Aorta (tissue), 5 donors: ENCODE results near the gene SLC22A5. TPM values are rescaled to one million over a fixed set of nuclear protein-coding genes. Genes with fewer than 3 reads are reported as not detected.

ENCODE experiments used
- ATAC-seq: fragments of 200-7000 bp; cut with Tn5 transposase; one replicate; pipeline ENCODE4 v1.9.1; 2022; ENCODE audit warnings: moderate library complexity; ENCODE audit not compliant: low FRiP score
- DNase-seq, 2 donors: peaks; one replicate each; pipeline ENCODE4 v3.0.0-alpha.2; 2020
- H3K27ac ChIP-seq, 2 donors: one replicate each; pipeline ENCODE4 v1.5.1; 2013; ENCODE audit warnings: low read length in 2 of 2, mild to moderate bottlenecking in 2 of 2, moderate library complexity in 2 of 2, control low read depth in 1 of 2, inconsistent platforms in 1 of 2, low read depth in 1 of 2
- H3K27me3 ChIP-seq, 2 donors: one replicate each; pipeline ENCODE4 v1.6.1; 2013; ENCODE audit warnings: control low read depth in 1 of 2, low read length in 1 of 2, mild to moderate bottlenecking in 1 of 2, moderate library complexity in 1 of 2; ENCODE audit not compliant: insufficient read depth in 2 of 2, control insufficient read depth in 1 of 2
- H3K36me3 ChIP-seq, 2 donors: one replicate each; pipeline ENCODE4 v1.6.1; 2013; ENCODE audit warnings: control low read depth in 1 of 2, low read length in 1 of 2, mild to moderate bottlenecking in 1 of 2; ENCODE audit not compliant: insufficient read depth in 2 of 2, control insufficient read depth in 1 of 2
- H3K4me1 ChIP-seq, 2 donors: one replicate each; pipeline ENCODE4 v1.6.1; 2013; ENCODE audit warnings: low read length in 2 of 2, control low read depth in 1 of 2, mild to moderate bottlenecking in 1 of 2, moderate library complexity in 1 of 2; ENCODE audit not compliant: insufficient read depth in 2 of 2, control insufficient read depth in 1 of 2
- H3K4me3 ChIP-seq, 2 donors: one replicate each; pipeline ENCODE4 v1.5.1; 2013; ENCODE audit warnings: low read length in 2 of 2, control low read depth in 1 of 2, mild to moderate bottlenecking in 1 of 2
- H3K9me3 ChIP-seq: one replicate; pipeline ENCODE4 v1.6.1; 2013; ENCODE audit warnings: mild to moderate bottlenecking, low read length; ENCODE audit not compliant: control insufficient read depth
- WGBS, 2 donors: extraction: QIAGEN DNeasy Blood & Tissue Kit; methylation state at CpG; one replicate each; pipeline ENCODE4 v1.1.7; 2013; 5-methylcytosine and 5-hydroxymethylcytosine counted together
- intact Hi-C, 2 donors: fragments of 100-400 bp; cut with DNase I; formaldehyde crosslinking; loops; one replicate each; pipeline versions ENCODE4 v1.14.2 to v1.15.0; 2022
- polyA plus RNA-seq, 2 donors: library from polyadenylated mRNA; stranded (reverse); fragments of 200-250 nt; gene quantifications; one replicate each; pipeline ENCODE4 v1.2.3, GENCODE V29; 2013
- total RNA-seq, 2 donors: library from RNA; stranded (reverse); fragmentation: NEBNext Ultra II Directional; extraction: Animal tissue kit (Norgen Biotek cat#: 25700); gene quantifications; one replicate each; pipeline ENCODE4 v1.2.1, GENCODE V29; 2021
- donor health status: healthy with polysubstance abuse.
- donor health status: Bipolar disorder and iron deficiency.
- donor health status: DM: no; HTN: no; CAD: no.
- donor health status: DM: no; HTN: no; CAD: no.
- donor health status: DM: yes; HTN: yes; CAD: no.

SLC22A5 gene
- total and polyA plus RNA-seq, 4 donors = 7.6 to 14.4 (median 8.8) TPM

DNA sequence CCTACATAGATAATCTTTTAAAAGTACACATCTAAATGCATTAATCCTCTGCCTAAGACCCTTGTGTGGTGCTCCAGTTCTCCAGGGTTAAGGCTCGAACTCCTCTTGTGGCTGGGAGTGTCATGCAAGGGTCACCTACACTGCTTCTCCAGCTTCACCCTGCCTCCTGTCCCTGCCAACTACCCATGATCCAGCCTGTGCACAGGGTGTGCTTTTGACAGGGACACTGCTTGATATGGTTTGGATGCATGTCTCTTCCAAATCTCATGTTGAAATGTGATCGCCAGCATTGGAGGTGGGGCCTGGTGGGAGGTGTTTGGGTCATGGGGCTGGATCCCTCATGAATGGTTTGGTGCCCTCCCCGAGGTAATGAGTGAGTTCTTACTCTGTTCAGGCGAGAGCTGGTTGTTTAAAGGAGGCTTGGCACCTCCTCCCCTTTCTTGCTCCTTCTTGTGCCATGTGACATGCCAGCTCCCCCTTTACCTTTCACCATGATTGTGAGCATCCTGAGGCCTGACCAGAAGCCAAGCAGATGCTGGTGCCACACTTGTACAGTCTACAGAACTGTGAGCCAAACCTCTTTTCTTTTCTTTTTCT, 48.5 kb downstream of the SLC22A5 start:
- no peaks in the 10 kb centered on the region for H3K9me3 ChIP-seq
- ATAC-seq = no peak
- intact Hi-C loops = no loop called here
- H3K4me1 ChIP-seq = peaks cover 4 to 9% of the 10 kb centered on the region in 2 donors
- H3K4me3 ChIP-seq = no peak overlapping the region
- 85 to 87% methylated on average over 4 of the region's 4 CpGs for WGBS, 2 donors
- H3K27me3 ChIP-seq = no peaks in the 10 kb centered on the region
- no peaks in the 10 kb centered on the region for H3K36me3 ChIP-seq
- peak overlapping the region in 1 of 2 donors; percentile 96 for H3K27ac ChIP-seq
- no peak for DNase-seq

DNA sequence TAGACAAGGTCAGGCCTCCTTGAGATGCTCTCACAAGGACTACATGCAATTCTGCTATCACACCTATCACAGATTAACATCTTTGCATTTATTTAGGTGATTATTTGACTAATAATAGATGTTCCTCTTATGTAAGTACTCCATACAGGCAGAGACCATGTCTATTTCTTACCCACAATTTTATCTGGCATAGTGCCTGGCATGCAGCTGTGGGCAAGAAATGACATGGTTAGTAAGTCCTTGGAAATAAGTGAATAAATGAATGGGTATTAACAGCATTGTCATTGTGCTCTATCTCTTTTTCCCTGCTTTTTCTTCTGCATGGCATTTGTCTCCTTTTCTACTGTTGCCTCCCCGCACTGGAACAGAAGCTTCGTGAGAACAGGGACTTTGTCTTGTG, 49.4 kb downstream of the SLC22A5 start:
- H3K4me1 ChIP-seq = peaks cover 4 to 9% of the 10 kb centered on the region in 2 donors
- no peaks in the 10 kb centered on the region for H3K36me3 ChIP-seq
- H3K4me3 ChIP-seq = no peak overlapping the region
- H3K9me3 ChIP-seq = no peaks in the 10 kb centered on the region
- intact Hi-C loops = no loop called here
- no peak overlapping the region for H3K27ac ChIP-seq
- WGBS, 2 donors = 62 to 68% methylated on average over 2 of the region's 2 CpGs
- ATAC-seq (no peak), DNase-seq (no peak)
- no peaks in the 10 kb centered on the region for H3K27me3 ChIP-seq

DNA sequence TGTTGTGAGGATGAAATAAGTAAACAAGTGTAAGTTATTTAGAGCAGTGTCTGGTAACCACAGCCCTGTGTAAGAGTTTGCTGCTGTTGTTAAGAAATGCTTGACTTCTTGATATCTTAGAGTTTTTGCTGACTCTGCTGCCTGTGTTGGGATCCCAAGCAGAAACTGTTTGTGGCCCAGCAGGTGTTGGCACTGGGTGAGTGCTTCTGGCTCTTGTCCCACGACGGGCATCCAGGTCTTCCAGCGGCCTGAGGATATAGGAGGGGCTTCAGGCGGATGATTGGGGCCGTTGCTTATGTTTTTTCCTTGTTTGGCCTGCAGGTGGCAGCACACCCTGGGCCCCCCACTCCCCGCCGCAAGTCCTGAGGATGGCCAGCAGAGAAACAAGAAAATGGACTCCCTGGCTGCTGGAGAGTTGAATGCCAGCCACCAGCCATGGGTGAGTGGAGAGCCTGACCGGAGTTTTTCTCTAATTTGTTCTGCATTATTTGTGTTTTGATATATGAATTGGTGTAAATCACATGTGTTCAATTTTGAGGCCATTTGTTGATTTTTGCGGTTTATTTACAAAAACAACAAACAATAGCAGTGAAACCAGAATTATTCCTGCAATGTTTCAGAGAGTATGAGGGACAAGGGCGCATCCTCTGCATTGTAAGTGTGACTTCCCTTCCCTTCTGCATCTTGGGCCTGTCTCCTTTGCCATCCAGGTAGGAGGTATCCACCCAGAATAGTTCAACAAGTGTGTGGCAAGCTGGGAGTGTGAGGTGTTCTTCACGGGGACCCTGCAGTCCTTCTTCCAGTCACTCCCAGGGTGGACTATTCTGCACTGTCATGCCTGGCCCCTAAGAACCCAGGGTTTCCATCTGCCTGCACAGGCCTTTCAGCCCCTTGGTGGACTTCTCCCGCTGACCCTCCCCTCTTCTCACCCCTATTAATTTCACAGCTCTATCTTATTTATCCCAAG, 50.3 kb downstream of the SLC22A5 start:
- DNase-seq (peak; percentile 73 to 86), ATAC-seq (peak; percentile 90)
- no peaks in the 10 kb centered on the region for H3K9me3 ChIP-seq
- H3K4me3 ChIP-seq = no peak overlapping the region
- peak overlapping the region in 1 of 2 donors; percentile 43 for H3K27ac ChIP-seq
- H3K27me3 ChIP-seq = no peaks in the 10 kb centered on the region
- 26 to 27% methylated on average over 12 of the region's 12 CpGs for WGBS, 2 donors
- no peaks in the 10 kb centered on the region for H3K36me3 ChIP-seq
- intact Hi-C loops = loop anchor here (5.0 kb wide), 2 partner anchors 32 to 73 kb away; partner anchors contain the start of gene IRF1 (in 1 of the 2)
- peaks cover 4 to 9% of the 10 kb centered on the region in 2 donors for H3K4me1 ChIP-seq

DNA sequence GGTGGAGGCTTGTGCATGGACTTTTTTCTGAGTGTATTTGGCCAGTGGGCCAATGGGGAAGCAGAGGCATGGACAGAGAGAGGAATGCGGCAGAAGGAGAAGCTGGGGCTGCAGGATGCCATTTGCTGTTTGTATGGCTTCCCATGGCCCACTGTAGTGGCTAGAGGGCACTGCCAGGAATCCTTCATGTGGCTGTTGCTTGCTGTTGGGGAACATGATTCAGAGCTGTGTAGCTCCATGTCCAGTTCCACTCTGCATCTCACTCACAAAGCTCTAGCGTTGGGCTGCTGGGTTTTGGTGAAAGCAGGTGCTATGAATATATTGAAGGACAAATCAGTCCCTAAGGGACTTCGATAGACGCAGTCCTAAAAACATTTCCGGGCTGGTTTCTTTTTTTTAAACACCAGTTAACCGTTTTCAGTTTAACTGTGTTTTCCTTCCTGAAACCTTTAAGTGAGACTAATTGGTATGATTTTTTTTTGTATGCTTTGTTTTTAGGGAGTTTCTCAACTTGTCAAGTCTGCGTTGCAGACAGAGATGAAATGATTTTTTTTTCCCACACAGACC, 51.3 kb downstream of the SLC22A5 start:
- H3K4me3 ChIP-seq = no peak overlapping the region
- no peak for ATAC-seq
- intact Hi-C loops = loop anchor here (5.0 kb wide), 2 partner anchors 33 to 72 kb away; partner anchors contain the start of gene IRF1 (in 1 of the 2)

GRCh38 chr5:132421462-132421861, 52.0 kb downstream of the SLC22A5 start:
- intact Hi-C loops = loop anchor here (5.0 kb wide), 2 partner anchors 34 to 71 kb away; partner anchors contain the start of gene IRF1 (in 1 of the 2)
- no peaks in the 10 kb centered on the region for H3K27me3 ChIP-seq
- no peaks in the 10 kb centered on the region for H3K36me3 ChIP-seq
- H3K4me1 ChIP-seq = peaks cover 0 to 9% of the 10 kb centered on the region in 2 donors
- 98 to 100% methylated on average over 3 of the region's 3 CpGs for WGBS, 2 donors
- ATAC-seq = no peak
- H3K4me3 ChIP-seq = no peak overlapping the region
- peak overlapping the region in 1 of 2 donors; percentile 65 for H3K27ac ChIP-seq
- no peak for DNase-seq
- H3K9me3 ChIP-seq = no peaks in the 10 kb centered on the region

More for the DNA sequence above, 51.3 kb downstream of the SLC22A5 start:
- Histone ChIP-seq H3K4me1 (peaks cover 4 to 9% of the 10 kb centered on the region in 2 donors), H3K9me3 (no peaks in the 10 kb centered on the region), H3K27ac (peak overlapping the region in 1 of 2 donors; percentile 88), H3K27me3 (no peaks in the 10 kb centered on the region), H3K36me3 (no peaks in the 10 kb centered on the region)
- 4 to 9% methylated on average over 7 of the region's 7 CpGs for WGBS, 2 donors
- DNase-seq = peak in 1 of 2 donors; percentile 58

DNA sequence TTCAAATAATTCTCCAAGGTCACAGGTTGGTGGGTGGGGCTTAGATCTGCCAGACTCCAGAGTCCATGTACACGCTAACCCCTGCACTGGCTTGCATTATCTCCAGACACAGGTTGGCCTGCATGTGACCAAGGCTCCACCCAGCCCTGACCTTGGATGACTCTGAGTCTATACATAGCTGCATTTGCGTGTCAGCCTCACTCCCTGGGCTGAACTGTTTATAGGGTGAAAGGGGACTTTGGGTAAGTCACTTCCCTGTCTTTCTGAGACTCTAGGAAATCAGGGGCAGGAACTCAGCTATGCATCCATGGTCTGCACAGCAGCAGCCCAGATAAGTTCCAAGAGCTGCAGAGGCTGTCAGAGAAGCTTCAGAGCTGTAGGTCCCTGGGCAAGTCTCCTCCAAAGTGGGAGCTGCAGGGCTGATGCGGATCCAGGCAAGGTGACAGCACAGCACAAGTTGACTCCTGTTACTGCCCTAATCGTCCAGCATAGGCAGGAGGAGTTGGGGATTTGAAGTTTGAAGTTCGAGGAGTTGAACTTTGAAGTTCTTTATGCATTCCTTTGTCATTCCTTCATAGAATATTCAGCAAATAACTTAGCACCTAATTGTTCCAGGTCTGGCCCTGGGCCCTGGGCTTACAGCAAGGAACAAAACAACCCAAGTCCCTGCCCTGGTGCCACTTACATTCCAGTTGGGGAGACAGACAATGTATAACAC, 53.4 kb downstream of the SLC22A5 start:
- 31 to 32% methylated on average over 5 of the region's 5 CpGs for WGBS, 2 donors
- DNase-seq = no peak
- peak overlapping the region in 1 of 2 donors; percentile 70 for H3K27ac ChIP-seq

DNA sequence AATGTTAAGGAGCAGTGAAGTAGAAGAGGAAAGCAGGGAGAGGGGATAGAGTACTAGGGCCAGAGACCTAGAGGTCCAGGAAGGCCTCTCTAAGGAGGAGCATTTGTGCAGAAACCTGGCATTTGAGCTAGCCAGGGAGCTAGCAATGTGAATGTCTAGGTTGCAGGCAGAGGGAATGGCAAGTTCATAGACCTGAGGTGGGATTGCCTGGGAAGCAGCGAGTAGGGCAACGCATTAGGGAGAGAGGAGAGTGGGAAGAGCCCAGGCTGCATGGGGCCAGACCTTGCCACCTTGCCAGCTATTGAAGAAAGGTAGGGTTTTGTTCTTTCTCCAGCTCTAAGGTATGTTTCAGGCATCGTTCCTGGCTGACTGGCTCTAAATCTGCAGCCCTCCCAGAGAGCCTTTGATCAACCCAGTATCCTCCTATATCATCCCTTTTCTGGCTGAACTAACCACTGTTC, 54.0 kb downstream of the SLC22A5 start:
- H3K27ac ChIP-seq = peak overlapping the region in 1 of 2 donors; percentile 17
- intact Hi-C loops = loop anchor here (5.0 kb wide), 2 partner anchors 36 to 69 kb away; partner anchors contain the start of gene IRF1 (in 1 of the 2)

More for the DNA sequence above, 53.4 kb downstream of the SLC22A5 start:
- Histone ChIP-seq H3K36me3 (no peaks in the 10 kb centered on the region), H3K4me1 (peaks cover 0 to 12% of the 10 kb centered on the region in 2 donors), H3K9me3 (no peaks in the 10 kb centered on the region), H3K27me3 (no peaks in the 10 kb centered on the region), H3K4me3 (no peak overlapping the region)
- ATAC-seq = no peak
- intact Hi-C loops = loop anchor here (5.0 kb wide), 2 partner anchors 36 to 69 kb away; partner anchors contain the start of gene IRF1 (in 1 of the 2)

More for the DNA sequence above, 54.0 kb downstream of the SLC22A5 start:
- no peaks in the 10 kb centered on the region for H3K9me3 ChIP-seq
- peaks cover 0 to 12% of the 10 kb centered on the region in 2 donors for H3K4me1 ChIP-seq
- ATAC-seq (no peak), DNase-seq (no peak)
- no peaks in the 10 kb centered on the region for H3K36me3 ChIP-seq
- H3K4me3 ChIP-seq = no peak overlapping the region
- H3K27me3 ChIP-seq = no peaks in the 10 kb centered on the region
- 92 to 93% methylated on average over 3 of the region's 3 CpGs for WGBS, 2 donors
